Body of pancreas (tissue), 4 donors: ENCODE results near the gene EPB41.

Source experiments
- POLR2A ChIP-seq, 3 donors: fragments of 450-650 bp; IDR thresholded peaks; one replicate each; pipeline ENCODE4 v1.6.1; 2016; ENCODE audit warnings: antibody characterized with exemption in 3 of 3, mild to moderate bottlenecking in 2 of 3
- TF ChIP-seq, protein P1 (sequence below), 7 experiments: fragments of 450-650 bp in 4 of 7; fragments of 200-600 bp in 3 of 7; sonication (generic) in 3 of 7; IDR thresholded peaks; one replicate each; pipeline ENCODE4 v1.5.1; 2016 to 2019; ENCODE audit warnings: antibody characterized with exemption in 7 of 7

GRCh38 chr1:28899267-28899666 lies 15.1 kb upstream of the EPB41 start:
- TF ChIP-seq, protein P1, sequence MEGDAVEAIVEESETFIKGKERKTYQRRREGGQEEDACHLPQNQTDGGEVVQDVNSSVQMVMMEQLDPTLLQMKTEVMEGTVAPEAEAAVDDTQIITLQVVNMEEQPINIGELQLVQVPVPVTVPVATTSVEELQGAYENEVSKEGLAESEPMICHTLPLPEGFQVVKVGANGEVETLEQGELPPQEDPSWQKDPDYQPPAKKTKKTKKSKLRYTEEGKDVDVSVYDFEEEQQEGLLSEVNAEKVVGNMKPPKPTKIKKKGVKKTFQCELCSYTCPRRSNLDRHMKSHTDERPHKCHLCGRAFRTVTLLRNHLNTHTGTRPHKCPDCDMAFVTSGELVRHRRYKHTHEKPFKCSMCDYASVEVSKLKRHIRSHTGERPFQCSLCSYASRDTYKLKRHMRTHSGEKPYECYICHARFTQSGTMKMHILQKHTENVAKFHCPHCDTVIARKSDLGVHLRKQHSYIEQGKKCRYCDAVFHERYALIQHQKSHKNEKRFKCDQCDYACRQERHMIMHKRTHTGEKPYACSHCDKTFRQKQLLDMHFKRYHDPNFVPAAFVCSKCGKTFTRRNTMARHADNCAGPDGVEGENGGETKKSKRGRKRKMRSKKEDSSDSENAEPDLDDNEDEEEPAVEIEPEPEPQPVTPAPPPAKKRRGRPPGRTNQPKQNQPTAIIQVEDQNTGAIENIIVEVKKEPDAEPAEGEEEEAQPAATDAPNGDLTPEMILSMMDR (IDR thresholded peaks at IDR 0.05) = no peak
- TF ChIP-seq POLR2A (IDR thresholded peaks at IDR 0.05) = no peak
